NCI-H82 treated with DMSO at 0.1 percent for 48 hours (cell line): Measurements from ENCODE around the gene GOLGB1.

Source experiments
- DNase-seq: peaks from one replicate; lab custom pipeline; 2025; ENCODE audit not compliant: unreplicated experiment; lab: John Stamatoyannopoulos, UW

The GOLGB1 gene

DNA sequence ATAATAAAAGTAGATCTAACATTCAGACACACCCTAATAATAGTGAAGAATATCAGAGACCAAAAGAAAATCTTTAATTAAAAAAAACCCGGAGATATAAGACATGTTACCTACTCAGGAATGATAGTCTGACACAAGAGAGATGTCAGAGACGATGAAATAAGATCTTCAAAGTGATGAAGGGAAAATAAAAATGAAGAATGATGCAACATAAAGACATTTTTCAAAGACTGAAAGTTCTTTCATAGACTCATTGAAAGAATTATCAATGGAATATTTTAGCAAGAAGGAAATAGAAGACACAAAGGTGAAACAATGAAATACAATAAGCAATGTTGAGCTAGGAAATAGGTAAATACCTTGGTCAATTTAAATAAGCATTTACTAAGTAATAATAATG, 108.4 kb downstream of the GOLGB1 start:
- DNase-seq, result no peak

GRCh38 chr3:121637922-121638321, 111.6 kb downstream of the GOLGB1 start:
- DNase-seq, result no peak

DNA sequence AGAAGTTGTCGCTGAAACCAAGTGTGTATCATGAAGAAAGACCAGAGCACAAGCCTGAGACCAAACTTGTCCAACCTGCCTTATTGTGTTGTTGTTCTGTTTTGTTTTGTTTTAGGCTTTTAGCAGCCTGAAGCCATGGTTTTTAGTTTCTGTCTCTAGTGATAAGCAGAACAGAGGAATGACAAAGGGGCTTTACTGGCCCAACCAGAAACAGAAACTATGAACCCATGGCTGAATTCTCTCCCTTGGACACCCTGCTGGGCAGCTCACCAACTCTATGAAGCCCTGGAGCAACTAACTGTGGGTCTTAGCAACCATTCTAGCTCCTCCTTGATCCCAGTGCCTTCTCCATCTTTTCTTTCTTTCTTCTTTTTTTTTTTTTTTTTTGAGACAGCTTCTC, 119.2 kb downstream of the GOLGB1 start:
- DNase-seq, result no peak

- no peak for DNase-seq
These were observed 119.9 kb downstream of the GOLGB1 start for GRCh38 chr3:121629601-121630000.

GRCh38 chr3:121627622-121628021, 121.9 kb downstream of the GOLGB1 start:
- no peak for DNase-seq

- DNase-seq, result no peak
These were observed 122.3 kb downstream of the GOLGB1 start for GRCh38 chr3:121627211-121627610.

- no peak for DNase-seq
These were observed 123.0 kb downstream of the GOLGB1 start for GRCh38 chr3:121626495-121626894.

GRCh38 chr3:121624147-121624899, 125.2 kb downstream of the GOLGB1 start:
- DNase-seq, result no peak

- no peak for DNase-seq
These were observed 128.1 kb downstream of the GOLGB1 start for GRCh38 chr3:121621491-121621890.

DNA sequence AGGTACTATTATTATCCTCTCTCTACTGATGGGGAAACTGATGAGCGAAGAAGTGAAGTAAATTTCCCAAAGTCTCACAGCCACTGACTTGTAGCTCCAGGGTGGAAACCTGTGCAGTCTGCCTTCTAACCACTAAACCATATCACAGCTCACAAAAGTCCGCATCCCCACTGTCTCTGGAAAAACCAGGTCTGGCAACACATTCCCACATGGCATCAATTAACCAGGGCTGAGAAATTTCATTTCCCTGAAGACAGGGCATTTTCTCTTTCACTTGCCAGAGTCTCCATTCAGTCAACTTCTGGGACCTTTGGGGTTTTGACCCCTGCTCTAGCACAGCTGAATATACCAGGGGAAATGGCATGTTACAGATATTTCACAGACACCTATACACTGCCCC, 129.8 kb downstream of the GOLGB1 start:
- no peak for DNase-seq
